Skin of body (tissue), 2 donors: ENCODE results near the gene POLR3K. TPM values are rescaled to one million over a fixed set of nuclear protein-coding genes. Genes with fewer than 3 reads are reported as not detected.
"Not testable (repeated sequence)": the region's sequence is repeated elsewhere in the genome, so short reads cannot be mapped to it uniquely, and the experiment has no call there.

Source experiments
- DNase-seq: peaks from one replicate; lab custom pipeline; 2025; lab: John Stamatoyannopoulos, UW
- total RNA-seq: library from RNA; depleted of rRNA; stranded (reverse); fragments of >200 nt; gene quantifications from one replicate; pipeline ENCODE4 v1.2.3, GENCODE V29; 2014

POLR3K gene
- total RNA-seq, 1 donor from 2014 or later, result 3.7 TPM

GRCh38 chr16:47234-47633 lies 6.2 kb downstream of the POLR3K start:
- DNase-seq, result no peak

GRCh38 chr16:46510-46909 lies 6.9 kb downstream of the POLR3K start:
- DNase-seq, result not testable (repeated sequence)

GRCh38 chr16:45454-45853 lies 8.0 kb downstream of the POLR3K start:
- DNase-seq, result no peak

- no peak for DNase-seq
Measured at GRCh38 chr16:44655-45054, 8.8 kb downstream of the POLR3K start.

- no peak for DNase-seq
Measured at GRCh38 chr16:43294-43693, 10.1 kb downstream of the POLR3K start.

GRCh38 chr16:42691-43090 lies 10.7 kb downstream of the POLR3K start:
- DNase-seq, result no peak

- no peak for DNase-seq
Measured at GRCh38 chr16:42069-42457, 11.3 kb downstream of the POLR3K start.

GRCh38 chr16:41439-42068 lies 11.9 kb downstream of the POLR3K start:
- no peak for DNase-seq

- DNase-seq, result no peak
Measured at GRCh38 chr16:38941-39892, 14.2 kb downstream of the POLR3K start.

GRCh38 chr16:38206-38605 lies 15.2 kb downstream of the POLR3K start:
- DNase-seq, result not testable (repeated sequence)

- no peak for DNase-seq
Measured at GRCh38 chr16:37511-37910, 15.9 kb downstream of the POLR3K start.

GRCh38 chr16:36336-36984 lies 16.9 kb downstream of the POLR3K start:
- no peak for DNase-seq

GRCh38 chr16:35678-36305 lies 17.6 kb downstream of the POLR3K start:
- no peak for DNase-seq

GRCh38 chr16:35011-35677 lies 18.3 kb downstream of the POLR3K start:
- no peak for DNase-seq

- DNase-seq, result no peak
Measured at GRCh38 chr16:34648-34987, 18.8 kb downstream of the POLR3K start.

GRCh38 chr16:33877-34647 lies 19.3 kb downstream of the POLR3K start:
- no peak for DNase-seq

GRCh38 chr16:33154-33876 lies 20.1 kb downstream of the POLR3K start:
- not testable (repeated sequence) for DNase-seq

GRCh38 chr16:30627-31026 lies 22.8 kb downstream of the POLR3K start:
- not testable (repeated sequence) for DNase-seq

GRCh38 chr16:25926-26348 lies 27.5 kb downstream of the POLR3K start:
- DNase-seq, result not testable (repeated sequence)

GRCh38 chr16:24151-24550 lies 29.3 kb downstream of the POLR3K start:
- DNase-seq, result not testable (repeated sequence)
